ENCODE data around the gene LRMDA. TPM values are rescaled to one million over a fixed set of nuclear protein-coding genes. Genes with fewer than 3 reads are reported as not detected.

The LRMDA gene
- total RNA-seq, 5 donors from 2014 or later (not counting 1 experiment from before 2014, with no cell fraction given) = 0.30 to 1.2 TPM; not detected in 3

DNA sequence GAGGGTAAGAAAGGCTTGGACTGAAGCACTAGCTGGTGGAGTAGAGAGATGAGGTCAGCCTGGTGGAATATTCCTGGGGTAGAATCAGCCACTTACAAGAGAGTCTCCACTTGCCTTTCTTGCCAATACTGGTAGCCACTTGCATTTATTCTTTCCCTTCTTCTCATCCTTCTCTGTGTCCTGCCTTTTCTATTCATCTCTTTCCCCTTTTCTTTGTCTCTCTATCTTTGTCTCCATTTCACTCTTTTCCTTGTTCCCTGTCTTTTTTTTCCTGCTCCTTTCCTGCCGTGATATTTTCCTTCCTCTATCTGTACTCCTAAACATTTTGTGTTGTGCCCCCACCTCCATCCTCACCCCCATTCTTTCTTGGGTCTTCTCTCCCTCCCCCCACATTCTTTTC lies 214.3 kb downstream of the LRMDA start:
- ATAC-seq (replicated peaks in 1 of 4) (no peak), DNase-seq (no peak)
- no CpG with 5 or more reads among the region's 1 CpG for WGBS (ENCODE audit: insufficient coverage)
- POLR2A ChIA-PET = no interaction called here
- no peaks in the 10 kb centered on the region for H3K4me1 Mint-ChIP-seq
- H3K27ac Mint-ChIP-seq = no peak overlapping the region
- Histone ChIP-seq H3K9me3 (no peaks in the 10 kb centered on the region), H3K4me3 (ENCODE audit: control insufficient read depth in 1 of 2, extremely low read depth in 1 of 2, low read length in 1 of 2) (no peak overlapping the region), H3K27me3 (replicated peaks in 1 of 2; ENCODE audit: control insufficient read depth in 2 of 2, extremely low read depth in 1 of 2, insufficient read depth in 2 of 2, low read length in 1 of 2) (no peaks in the 10 kb centered on the region), H3K27ac (ENCODE audit: low read length) (no peak overlapping the region), H3K4me1 (ENCODE audit: control insufficient read depth in 1 of 2, extremely low read depth in 1 of 2, insufficient read depth in 2 of 2, low read length in 2 of 2) (no peaks in the 10 kb centered on the region), H3K36me3 (ENCODE audit: control insufficient read depth in 2 of 2, extremely low read depth in 1 of 2, insufficient read depth in 1 of 2, low read length in 1 of 2) (no peaks in the 10 kb centered on the region)
- H3K4me3 Mint-ChIP-seq = no peak overlapping the region
- peaks cover 3 to 4% of the 10 kb centered on the region in 2 donors for H3K27me3 Mint-ChIP-seq
- H3K9me3 Mint-ChIP-seq = no peaks in the 10 kb centered on the region
- no peaks in the 10 kb centered on the region for H3K36me3 Mint-ChIP-seq
- CTCF ChIA-PET = no interaction called here

DNA sequence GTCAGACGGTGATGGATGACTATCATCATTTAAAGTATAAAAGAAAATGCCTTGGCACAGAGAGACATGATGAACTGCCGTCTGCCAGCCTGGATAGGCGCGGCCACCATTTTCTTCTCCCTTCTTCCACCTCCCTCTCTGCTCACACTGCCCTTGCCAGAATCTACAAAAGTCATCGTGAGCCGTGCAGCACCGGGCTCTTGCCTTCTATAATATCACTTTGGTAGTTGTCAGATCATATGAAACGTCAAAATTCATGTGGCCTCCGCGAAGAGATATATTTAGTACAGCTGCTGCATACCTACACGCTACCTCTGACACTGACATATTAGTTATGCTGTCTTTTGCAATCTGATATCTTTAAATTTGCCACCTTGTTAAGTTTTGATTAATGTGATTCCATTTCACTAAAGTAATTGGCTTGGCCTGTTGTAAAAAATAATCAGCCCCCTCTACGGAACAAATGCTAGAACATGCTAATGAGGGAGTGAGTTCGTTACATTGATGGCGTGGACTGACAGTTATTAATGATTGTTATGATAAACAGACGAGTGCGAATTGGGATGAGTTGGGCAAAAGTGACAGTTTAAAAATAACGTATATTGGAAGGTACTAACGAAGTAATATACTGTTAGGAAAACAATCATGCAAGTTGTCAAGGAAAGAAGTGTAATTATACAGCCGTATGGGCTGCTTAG lies 214.9 kb downstream of the LRMDA start:
- 94% methylated on average over 11 of the region's 19 CpGs for WGBS (ENCODE audit: insufficient coverage)
- H3K4me1 Mint-ChIP-seq = no peaks in the 10 kb centered on the region
- ATAC-seq (replicated peaks in 1 of 4) (no peak), DNase-seq (no peak)
- Histone ChIP-seq H3K27me3 (replicated peaks in 1 of 2; ENCODE audit: control insufficient read depth in 2 of 2, extremely low read depth in 1 of 2, insufficient read depth in 2 of 2, low read length in 1 of 2) (no peaks in the 10 kb centered on the region), H3K9me3 (no peaks in the 10 kb centered on the region), H3K4me1 (ENCODE audit: control insufficient read depth in 1 of 2, extremely low read depth in 1 of 2, insufficient read depth in 2 of 2, low read length in 2 of 2) (no peaks in the 10 kb centered on the region), H3K27ac (ENCODE audit: low read length) (no peak overlapping the region), H3K4me3 (ENCODE audit: control insufficient read depth in 1 of 2, extremely low read depth in 1 of 2, low read length in 1 of 2) (no peak overlapping the region), H3K36me3 (ENCODE audit: control insufficient read depth in 2 of 2, extremely low read depth in 1 of 2, insufficient read depth in 1 of 2, low read length in 1 of 2) (no peaks in the 10 kb centered on the region)
- ChIA-PET CTCF (no interaction called here), POLR2A (no interaction called here)
- no peaks in the 10 kb centered on the region for H3K36me3 Mint-ChIP-seq
- H3K9me3 Mint-ChIP-seq = peaks cover 0 to 5% (median 0%) of the 10 kb centered on the region in 3 donors
- H3K27me3 Mint-ChIP-seq = peaks cover 4 to 5% of the 10 kb centered on the region in 2 donors
- no peak overlapping the region for H3K4me3 Mint-ChIP-seq
- H3K27ac Mint-ChIP-seq = no peak overlapping the region

- H3K27me3 Mint-ChIP-seq = peaks cover 4 to 5% of the 10 kb centered on the region in 2 donors
- DNase-seq (no peak), ATAC-seq (replicated peaks in 1 of 4) (no peak)
- no peak overlapping the region for H3K27ac ChIP-seq (ENCODE audit: low read length)
- no peaks in the 10 kb centered on the region for H3K9me3 ChIP-seq
- no peak overlapping the region for H3K4me3 Mint-ChIP-seq
- H3K4me1 ChIP-seq (ENCODE audit: control insufficient read depth in 1 of 2, extremely low read depth in 1 of 2, insufficient read depth in 2 of 2, low read length in 2 of 2) = no peaks in the 10 kb centered on the region
- H3K4me3 ChIP-seq (ENCODE audit: control insufficient read depth in 1 of 2, extremely low read depth in 1 of 2, low read length in 1 of 2) = no peak overlapping the region
- ChIA-PET POLR2A (no interaction called here), CTCF (no interaction called here)
- no peaks in the 10 kb centered on the region for H3K36me3 Mint-ChIP-seq
- no peaks in the 10 kb centered on the region for H3K4me1 Mint-ChIP-seq
- H3K27ac Mint-ChIP-seq = no peak overlapping the region
- no peaks in the 10 kb centered on the region for H3K27me3 ChIP-seq (replicated peaks in 1 of 2; ENCODE audit: control insufficient read depth in 2 of 2, extremely low read depth in 1 of 2, insufficient read depth in 2 of 2, low read length in 1 of 2)
- no peaks in the 10 kb centered on the region for H3K36me3 ChIP-seq (ENCODE audit: control insufficient read depth in 2 of 2, extremely low read depth in 1 of 2, insufficient read depth in 1 of 2, low read length in 1 of 2)
- no CpG with 5 or more reads among the region's 6 CpGs for WGBS (ENCODE audit: insufficient coverage)
- peaks cover 0 to 5% (median 0%) of the 10 kb centered on the region in 3 donors for H3K9me3 Mint-ChIP-seq
These were observed 215.5 kb downstream of the LRMDA start for GRCh38 chr10:75646916-75647315.

- peaks cover 4 to 5% of the 10 kb centered on the region in 2 donors for H3K27me3 Mint-ChIP-seq
- POLR2A ChIA-PET = no interaction called here
- no peak overlapping the region for H3K27ac Mint-ChIP-seq
- H3K4me3 Mint-ChIP-seq = no peak overlapping the region
- no peak overlapping the region for H3K27ac ChIP-seq (ENCODE audit: low read length)
- peaks cover 0 to 5% (median 0%) of the 10 kb centered on the region in 3 donors for H3K9me3 Mint-ChIP-seq
- no peaks in the 10 kb centered on the region for H3K36me3 Mint-ChIP-seq
- H3K36me3 ChIP-seq (ENCODE audit: control insufficient read depth in 2 of 2, extremely low read depth in 1 of 2, insufficient read depth in 1 of 2, low read length in 1 of 2) = no peaks in the 10 kb centered on the region
- H3K9me3 ChIP-seq = no peaks in the 10 kb centered on the region
- no CpG with 5 or more reads among the region's 3 CpGs for WGBS (ENCODE audit: insufficient coverage)
- ATAC-seq (replicated peaks in 1 of 4) (no peak), DNase-seq (no peak)
- CTCF ChIA-PET = no interaction called here
- H3K4me1 Mint-ChIP-seq = no peaks in the 10 kb centered on the region
- no peaks in the 10 kb centered on the region for H3K4me1 ChIP-seq (ENCODE audit: control insufficient read depth in 1 of 2, extremely low read depth in 1 of 2, insufficient read depth in 2 of 2, low read length in 2 of 2)
- no peak overlapping the region for H3K4me3 ChIP-seq (ENCODE audit: control insufficient read depth in 1 of 2, extremely low read depth in 1 of 2, low read length in 1 of 2)
- H3K27me3 ChIP-seq (replicated peaks in 1 of 2; ENCODE audit: control insufficient read depth in 2 of 2, extremely low read depth in 1 of 2, insufficient read depth in 2 of 2, low read length in 1 of 2) = no peaks in the 10 kb centered on the region
These were observed 216.3 kb downstream of the LRMDA start for GRCh38 chr10:75647675-75648074.

- no peak overlapping the region for H3K4me3 ChIP-seq (ENCODE audit: control insufficient read depth in 1 of 2, extremely low read depth in 1 of 2, low read length in 1 of 2)
These were observed 216.9 kb downstream of the LRMDA start for GRCh38 chr10:75648351-75648750.

DNA sequence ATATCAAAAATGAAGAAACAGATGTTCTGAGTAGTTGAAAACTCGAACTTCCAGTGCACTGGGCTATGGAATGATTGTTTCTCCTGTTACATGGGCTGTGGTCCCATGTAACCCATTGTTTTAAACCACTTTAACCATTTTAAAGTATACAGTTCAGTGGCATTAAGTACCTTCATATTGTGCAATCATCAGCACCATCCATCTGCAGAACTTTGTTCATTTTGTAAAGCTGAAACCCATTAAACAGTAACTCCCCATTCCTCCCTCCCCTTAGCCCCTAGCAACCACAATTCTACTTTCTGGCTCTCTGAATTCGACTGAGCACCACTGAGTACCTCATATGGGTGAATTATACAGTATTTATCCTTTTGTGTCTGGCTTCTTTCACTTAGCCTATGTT lies 217.4 kb downstream of the LRMDA start:
- Histone ChIP-seq H3K4me1 (ENCODE audit: control insufficient read depth in 1 of 2, extremely low read depth in 1 of 2, insufficient read depth in 2 of 2, low read length in 2 of 2) (no peaks in the 10 kb centered on the region), H3K36me3 (ENCODE audit: control insufficient read depth in 2 of 2, extremely low read depth in 1 of 2, insufficient read depth in 1 of 2, low read length in 1 of 2) (no peaks in the 10 kb centered on the region), H3K4me3 (ENCODE audit: control insufficient read depth in 1 of 2, extremely low read depth in 1 of 2, low read length in 1 of 2) (no peak overlapping the region), H3K27me3 (replicated peaks in 1 of 2; ENCODE audit: control insufficient read depth in 2 of 2, extremely low read depth in 1 of 2, insufficient read depth in 2 of 2, low read length in 1 of 2) (no peaks in the 10 kb centered on the region), H3K27ac (ENCODE audit: low read length) (no peak overlapping the region), H3K9me3 (no peaks in the 10 kb centered on the region)
- Mint-ChIP-seq H3K4me1 (no peaks in the 10 kb centered on the region), H3K27me3 (peaks cover 4 to 7% of the 10 kb centered on the region in 2 donors), H3K27ac (no peak overlapping the region), H3K9me3 (peaks cover 0 to 5% (median 0%) of the 10 kb centered on the region in 3 donors), H3K36me3 (no peaks in the 10 kb centered on the region), H3K4me3 (no peak overlapping the region)
- no peak for DNase-seq
- WGBS (ENCODE audit: insufficient coverage) = no CpG with 5 or more reads among the region's 2 CpGs
- ChIA-PET CTCF (no interaction called here), POLR2A (no interaction called here)
- ATAC-seq (replicated peaks in 1 of 4) = no peak

More at GRCh38 chr10:75648351-75648750, 216.9 kb downstream of the LRMDA start:
- Histone ChIP-seq H3K27ac (ENCODE audit: low read length) (no peak overlapping the region), H3K36me3 (ENCODE audit: control insufficient read depth in 2 of 2, extremely low read depth in 1 of 2, insufficient read depth in 1 of 2, low read length in 1 of 2) (no peaks in the 10 kb centered on the region), H3K4me1 (ENCODE audit: control insufficient read depth in 1 of 2, extremely low read depth in 1 of 2, insufficient read depth in 2 of 2, low read length in 2 of 2) (no peaks in the 10 kb centered on the region), H3K27me3 (replicated peaks in 1 of 2; ENCODE audit: control insufficient read depth in 2 of 2, extremely low read depth in 1 of 2, insufficient read depth in 2 of 2, low read length in 1 of 2) (no peaks in the 10 kb centered on the region), H3K9me3 (no peaks in the 10 kb centered on the region)
- no peak for ATAC-seq (replicated peaks in 1 of 4)
- Mint-ChIP-seq H3K27me3 (peaks cover 4 to 5% of the 10 kb centered on the region in 2 donors), H3K4me3 (no peak overlapping the region), H3K36me3 (no peaks in the 10 kb centered on the region), H3K4me1 (no peaks in the 10 kb centered on the region), H3K27ac (no peak overlapping the region), H3K9me3 (peaks cover 0 to 5% (median 0%) of the 10 kb centered on the region in 3 donors)
- POLR2A ChIA-PET = no interaction called here
- CTCF ChIA-PET = no interaction called here
- WGBS (ENCODE audit: insufficient coverage) = 50% methylated on average over 1 of the region's 3 CpGs
- no peak for DNase-seq

- ChIA-PET CTCF (no interaction called here), POLR2A (no interaction called here)
- H3K27ac Mint-ChIP-seq = no peak overlapping the region
- H3K4me1 ChIP-seq (ENCODE audit: control insufficient read depth in 1 of 2, extremely low read depth in 1 of 2, insufficient read depth in 2 of 2, low read length in 2 of 2) = no peaks in the 10 kb centered on the region
- H3K4me3 Mint-ChIP-seq = no peak overlapping the region
- no peak overlapping the region for H3K27ac ChIP-seq (ENCODE audit: low read length)
- no peaks in the 10 kb centered on the region for H3K27me3 ChIP-seq (replicated peaks in 1 of 2; ENCODE audit: control insufficient read depth in 2 of 2, extremely low read depth in 1 of 2, insufficient read depth in 2 of 2, low read length in 1 of 2)
- no peak for ATAC-seq (replicated peaks in 1 of 4)
- H3K36me3 Mint-ChIP-seq = no peaks in the 10 kb centered on the region
- H3K9me3 ChIP-seq = no peaks in the 10 kb centered on the region
- no peak overlapping the region for H3K4me3 ChIP-seq (ENCODE audit: control insufficient read depth in 1 of 2, extremely low read depth in 1 of 2, low read length in 1 of 2)
- H3K36me3 ChIP-seq (ENCODE audit: control insufficient read depth in 2 of 2, extremely low read depth in 1 of 2, insufficient read depth in 1 of 2, low read length in 1 of 2) = no peaks in the 10 kb centered on the region
- DNase-seq = no peak
- H3K27me3 Mint-ChIP-seq = peaks cover 4 to 8% of the 10 kb centered on the region in 2 donors
- no peaks in the 10 kb centered on the region for H3K4me1 Mint-ChIP-seq
- H3K9me3 Mint-ChIP-seq = peaks cover 0 to 5% (median 0%) of the 10 kb centered on the region in 3 donors
- WGBS (ENCODE audit: insufficient coverage) = no CpG with 5 or more reads among the region's 1 CpG
These were observed 218.0 kb downstream of the LRMDA start for GRCh38 chr10:75649466-75649865.

Measured in T-cell (primary cell).